ENCODE measurements around the gene MCC.

Gene MCC

DNA sequence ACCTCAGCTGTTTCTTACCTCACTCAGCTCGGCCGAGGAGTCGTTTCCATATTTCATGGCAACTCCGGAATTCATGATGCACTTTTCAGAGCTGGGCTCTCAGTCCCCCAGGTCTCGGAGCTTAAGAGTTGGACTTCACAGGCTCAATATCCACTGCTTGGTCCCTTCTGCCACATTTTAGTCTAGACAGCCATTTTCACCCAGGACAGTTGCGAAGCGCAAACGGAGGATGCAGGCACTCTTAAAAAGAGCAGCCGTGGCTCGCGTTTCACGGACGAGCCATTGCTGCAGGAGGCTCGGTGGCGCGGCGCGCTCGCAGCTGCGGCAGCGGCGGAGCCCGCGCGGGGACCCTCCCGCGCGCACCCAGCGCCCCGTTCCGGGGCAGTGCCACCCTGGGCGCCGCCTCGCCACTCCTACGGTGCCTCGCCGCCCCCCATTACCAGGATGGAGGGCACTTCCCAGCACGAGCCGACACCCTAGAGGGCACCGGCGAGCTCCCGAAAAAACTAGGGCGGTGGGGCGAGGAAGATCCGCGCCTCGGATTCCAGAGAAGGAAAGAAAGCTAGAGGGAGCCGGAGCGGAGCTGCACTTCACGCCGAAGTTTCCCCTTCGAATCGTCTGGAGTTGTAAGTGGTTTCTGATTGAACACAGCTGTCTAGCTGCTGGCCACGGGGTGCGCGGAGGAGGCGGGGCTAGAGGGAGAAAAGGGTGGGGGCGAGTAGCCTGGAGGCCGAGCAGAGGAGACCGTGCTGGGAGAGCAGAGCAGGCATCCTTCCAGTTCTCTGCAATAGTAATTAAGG is 193.7 kb downstream of the MCC start:
- H3K36me3 ChIP-seq (ENCODE audit: control insufficient read depth, insufficient read depth, low read length): no peaks in the 10 kb centered on the region
- peak overlapping the region; percentile 68 for H3K4me3 ChIP-seq (replicated peaks; ENCODE audit: low read depth, low read length)
- TF ChIP-seq, protein P1, sequence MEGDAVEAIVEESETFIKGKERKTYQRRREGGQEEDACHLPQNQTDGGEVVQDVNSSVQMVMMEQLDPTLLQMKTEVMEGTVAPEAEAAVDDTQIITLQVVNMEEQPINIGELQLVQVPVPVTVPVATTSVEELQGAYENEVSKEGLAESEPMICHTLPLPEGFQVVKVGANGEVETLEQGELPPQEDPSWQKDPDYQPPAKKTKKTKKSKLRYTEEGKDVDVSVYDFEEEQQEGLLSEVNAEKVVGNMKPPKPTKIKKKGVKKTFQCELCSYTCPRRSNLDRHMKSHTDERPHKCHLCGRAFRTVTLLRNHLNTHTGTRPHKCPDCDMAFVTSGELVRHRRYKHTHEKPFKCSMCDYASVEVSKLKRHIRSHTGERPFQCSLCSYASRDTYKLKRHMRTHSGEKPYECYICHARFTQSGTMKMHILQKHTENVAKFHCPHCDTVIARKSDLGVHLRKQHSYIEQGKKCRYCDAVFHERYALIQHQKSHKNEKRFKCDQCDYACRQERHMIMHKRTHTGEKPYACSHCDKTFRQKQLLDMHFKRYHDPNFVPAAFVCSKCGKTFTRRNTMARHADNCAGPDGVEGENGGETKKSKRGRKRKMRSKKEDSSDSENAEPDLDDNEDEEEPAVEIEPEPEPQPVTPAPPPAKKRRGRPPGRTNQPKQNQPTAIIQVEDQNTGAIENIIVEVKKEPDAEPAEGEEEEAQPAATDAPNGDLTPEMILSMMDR (IDR thresholded peaks at IDR 0.05; ENCODE audit: insufficient read depth, low read length, poor library complexity, severe bottlenecking): no peak
- peak; percentile 57 for DNase-seq (ENCODE audit: extremely low read depth, insufficient read length)
- peaks cover 2% of the 10 kb centered on the region for H3K27me3 ChIP-seq (replicated peaks; ENCODE audit: control insufficient read depth, insufficient read depth, low read length)

DNA sequence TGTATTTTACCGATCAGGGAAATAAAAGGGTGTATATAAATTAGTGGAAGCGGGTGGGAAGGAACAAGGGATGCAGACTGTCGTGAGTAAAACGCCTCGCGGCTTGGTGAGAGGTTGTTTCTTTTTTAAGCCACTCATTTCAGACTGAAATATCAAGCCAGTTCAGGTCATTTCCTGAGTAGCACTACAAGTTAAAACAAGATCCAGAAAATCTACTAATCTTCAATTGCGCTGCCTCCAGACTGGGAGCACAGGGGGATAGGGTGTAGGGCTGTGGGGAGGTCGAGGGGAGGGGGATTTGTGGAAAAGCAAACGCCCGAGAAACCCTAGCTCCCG is 194.3 kb downstream of the MCC start:
- Histone ChIP-seq H3K36me3 (ENCODE audit: control insufficient read depth, insufficient read depth, low read length) (no peaks in the 10 kb centered on the region), H3K27me3 (replicated peaks; ENCODE audit: control insufficient read depth, insufficient read depth, low read length) (peaks cover 2% of the 10 kb centered on the region), H3K4me3 (replicated peaks; ENCODE audit: low read depth, low read length) (peak overlapping the region; percentile 68)
- DNase-seq (ENCODE audit: extremely low read depth, insufficient read length): peak; percentile 17
- TF ChIP-seq, protein P1 (IDR thresholded peaks at IDR 0.05; ENCODE audit: insufficient read depth, low read length, poor library complexity, severe bottlenecking): no peak

DNA sequence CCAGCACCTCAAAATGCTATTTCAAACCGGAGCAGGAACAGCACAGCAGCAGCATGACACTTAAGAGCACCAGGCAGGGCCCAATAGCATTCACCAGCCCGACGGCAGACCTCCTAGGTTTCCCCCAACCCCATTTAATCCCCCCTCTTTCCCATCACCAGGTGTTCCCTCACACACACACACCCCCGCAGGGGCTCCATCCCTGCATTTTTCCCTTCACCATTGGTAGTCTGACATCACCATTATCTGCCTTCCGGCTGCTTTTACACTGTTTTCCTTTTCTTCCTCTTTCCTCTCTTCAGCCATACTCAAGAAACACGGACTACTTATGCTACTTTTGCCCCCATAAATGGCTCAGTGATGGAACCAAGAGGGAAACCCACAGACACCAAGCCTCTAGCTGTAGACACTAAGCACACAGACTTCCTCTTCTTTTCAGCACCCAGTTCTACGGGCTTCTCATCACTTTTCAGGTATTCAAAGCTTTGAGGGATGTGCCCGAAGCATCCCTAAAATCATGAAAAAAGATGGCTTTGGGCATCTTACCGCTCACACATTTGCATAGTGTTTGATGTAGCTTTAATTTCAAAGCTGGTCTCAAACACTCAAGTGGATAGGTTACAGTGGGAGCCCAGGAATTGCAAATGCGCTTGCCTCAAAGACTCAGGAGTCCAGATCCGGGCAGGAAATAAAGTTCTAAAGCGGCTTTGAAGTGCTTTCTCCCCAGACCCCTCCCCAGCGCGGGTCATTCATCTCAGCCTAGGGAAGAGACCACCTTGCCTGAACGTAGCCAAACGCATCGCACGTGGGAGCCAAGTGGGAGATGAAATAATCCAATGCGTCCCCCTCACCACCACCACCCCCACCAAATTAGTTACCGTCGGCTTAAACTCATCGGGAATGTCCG is 194.9 kb downstream of the MCC start:
- Histone ChIP-seq H3K36me3 (ENCODE audit: control insufficient read depth, insufficient read depth, low read length) (no peaks in the 10 kb centered on the region), H3K27me3 (replicated peaks; ENCODE audit: control insufficient read depth, insufficient read depth, low read length) (peaks cover 2% of the 10 kb centered on the region), H3K4me3 (replicated peaks; ENCODE audit: low read depth, low read length) (peak overlapping the region; percentile 68)
- no peak for DNase-seq (ENCODE audit: extremely low read depth, insufficient read length)
- TF ChIP-seq, protein P1 (IDR thresholded peaks at IDR 0.05; ENCODE audit: insufficient read depth, low read length, poor library complexity, severe bottlenecking): no peak

DNA sequence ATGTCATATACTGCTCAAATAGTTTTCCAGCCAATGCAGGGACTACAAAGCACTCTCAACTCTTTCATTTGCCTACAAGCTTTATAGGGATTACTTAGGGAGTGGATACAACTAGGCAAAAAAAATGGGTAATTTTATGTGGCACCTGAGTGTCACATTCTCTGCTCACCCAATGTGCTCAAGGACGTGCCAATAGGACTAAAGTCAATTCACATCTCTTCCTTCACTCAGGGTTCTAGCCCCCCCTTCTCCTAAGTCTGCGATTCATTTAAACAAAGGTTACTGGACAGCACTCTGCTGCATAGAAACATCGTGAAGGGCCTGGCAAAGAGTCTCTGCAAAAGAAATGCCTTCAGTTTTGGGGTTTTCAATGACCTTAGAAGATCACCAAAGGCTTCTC is 195.8 kb downstream of the MCC start:
- Histone ChIP-seq H3K36me3 (ENCODE audit: control insufficient read depth, insufficient read depth, low read length) (no peaks in the 10 kb centered on the region), H3K4me3 (replicated peaks; ENCODE audit: low read depth, low read length) (no peak overlapping the region), H3K27me3 (replicated peaks; ENCODE audit: control insufficient read depth, insufficient read depth, low read length) (peaks cover 2% of the 10 kb centered on the region)
- no peak for DNase-seq (ENCODE audit: extremely low read depth, insufficient read length)
- TF ChIP-seq, protein P1 (IDR thresholded peaks at IDR 0.05; ENCODE audit: insufficient read depth, low read length, poor library complexity, severe bottlenecking): no peak

GRCh38 chr5:113283558-113283957 is 204.7 kb downstream of the MCC start:
- DNase-seq (ENCODE audit: extremely low read depth, insufficient read length): no peak
- Histone ChIP-seq H3K36me3 (ENCODE audit: control insufficient read depth, insufficient read depth, low read length) (no peaks in the 10 kb centered on the region), H3K4me3 (replicated peaks; ENCODE audit: low read depth, low read length) (no peak overlapping the region), H3K27me3 (replicated peaks; ENCODE audit: control insufficient read depth, insufficient read depth, low read length) (no peaks in the 10 kb centered on the region)
- TF ChIP-seq, protein P1 (IDR thresholded peaks at IDR 0.05; ENCODE audit: insufficient read depth, low read length, poor library complexity, severe bottlenecking): no peak

Measured in GM06990 (cell line).